Cardiac fibroblast (primary cell): Measurements from ENCODE around the gene FOSL2.

Experiments
- DNase-seq, 2 donors: peaks; one replicate each; pipeline versions ENCODE4 v3.0.0 to v3.0.0-alpha.2; 2010; ENCODE audit warnings: low read depth in 2 of 2
- H3K4me3 ChIP-seq, 2 donors: replicated peaks in 1 of 2; 1 replicate in 1 of 2; 2 replicates in 1 of 2; pipeline ENCODE4 v1.5.1; 2011; ENCODE audit warnings: low read depth in 2 of 2, low read length in 2 of 2, mild to moderate bottlenecking in 2 of 2, moderate library complexity in 1 of 2
- CTCF ChIP-seq: IDR thresholded peaks from one replicate; pipeline ENCODE4 v1.5.1; 2011; ENCODE audit warnings: low read depth, mild to moderate bottlenecking, low read length, inconsistent platforms

The FOSL2 gene

DNA sequence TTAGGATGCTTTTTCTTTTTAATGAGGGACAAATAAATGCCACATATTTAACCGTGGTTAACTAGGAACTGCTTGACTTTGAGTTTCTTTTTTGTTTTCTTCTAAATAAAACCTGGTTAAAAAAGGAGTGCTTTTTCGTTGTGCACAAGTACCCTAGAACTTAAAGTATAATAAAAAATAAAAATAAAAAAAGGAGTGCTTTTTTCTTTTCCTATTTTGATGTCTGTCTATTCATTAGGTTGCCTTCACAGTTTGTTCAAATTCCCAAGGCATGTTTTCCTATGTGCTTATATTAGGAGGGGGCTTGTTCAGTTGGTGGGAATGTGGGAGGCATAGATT, 4.4 kb downstream of the FOSL2 start:
- H3K4me3 ChIP-seq: peak overlapping the region; percentile 6 to 96
- no peak for DNase-seq
- TF ChIP-seq CTCF: no peak

DNA sequence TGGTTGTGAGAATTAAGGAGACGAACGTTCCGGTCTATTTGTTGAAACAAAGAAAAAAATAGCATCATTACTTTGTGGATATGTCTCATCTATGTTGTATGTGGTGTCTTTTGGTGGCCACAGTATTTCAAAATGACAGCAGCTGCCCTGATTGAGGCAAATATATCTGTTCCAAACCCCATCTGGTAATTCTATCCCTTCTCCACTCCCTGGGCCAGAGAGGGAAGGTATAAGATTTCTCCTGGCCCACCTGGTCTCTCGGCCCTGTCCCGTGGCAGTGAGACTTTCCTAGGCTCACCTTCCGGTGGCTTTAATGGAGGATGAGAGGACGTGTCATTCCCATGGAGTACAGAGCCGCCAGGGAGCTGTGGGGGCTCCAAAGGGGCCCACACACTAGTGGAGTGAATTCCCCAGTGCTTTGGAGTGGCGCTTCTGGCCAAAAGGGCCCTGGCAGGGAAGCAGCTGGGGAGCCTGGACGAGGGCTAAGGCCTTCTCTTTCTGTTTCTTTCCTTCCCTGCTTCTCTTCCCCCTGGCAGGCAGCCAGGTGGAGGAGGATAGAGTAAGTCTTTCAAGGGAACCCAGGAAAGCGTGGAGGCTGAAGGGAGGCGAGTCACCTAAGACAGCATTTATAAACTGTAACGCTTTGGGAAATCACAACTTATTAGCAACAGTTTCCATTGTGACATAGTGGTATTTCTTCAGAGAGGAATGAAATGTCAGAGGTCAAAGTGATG, 5.6 kb downstream of the FOSL2 start:
- H3K4me3 ChIP-seq: peak overlapping the region; percentile 25 to 96

DNA sequence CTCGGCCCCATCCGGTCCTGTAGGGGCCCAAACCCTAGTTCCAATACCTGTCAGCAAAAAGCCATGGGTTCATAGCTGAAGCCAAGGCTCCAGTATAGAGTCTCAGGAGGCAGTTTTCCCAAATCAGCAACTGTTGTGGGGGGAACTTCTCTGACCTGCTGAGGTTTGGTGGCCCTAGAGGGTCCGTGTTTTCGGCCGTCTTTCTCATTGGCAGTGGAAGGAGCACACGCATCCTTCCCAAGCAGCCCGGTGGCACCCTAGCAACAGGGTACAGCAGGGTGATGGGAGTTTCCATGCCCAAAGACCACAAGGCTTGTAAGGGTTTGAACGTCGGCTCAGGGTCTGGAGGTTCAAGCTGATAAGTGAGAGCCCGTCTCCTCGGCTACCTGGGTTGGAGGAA, 6.6 kb downstream of the FOSL2 start:
- no peak for TF ChIP-seq CTCF

More for the DNA sequence above, 5.6 kb downstream of the FOSL2 start:
- peak; percentile 71 to 79 for DNase-seq
- TF ChIP-seq CTCF: no peak

GRCh38 chr2:28399956-28400355, 7.3 kb downstream of the FOSL2 start:
- no peak overlapping the region for H3K4me3 ChIP-seq
- no peak for DNase-seq
- TF ChIP-seq CTCF: no peak

More for the DNA sequence above, 6.6 kb downstream of the FOSL2 start:
- DNase-seq: no peak
- peak overlapping the region in 1 of 2 donors; percentile 96 for H3K4me3 ChIP-seq

- TF ChIP-seq CTCF: no peak
- DNase-seq: no peak
- H3K4me3 ChIP-seq: no peak overlapping the region
Observed at GRCh38 chr2:28400419-28400818, 7.8 kb downstream of the FOSL2 start.

GRCh38 chr2:28400921-28401320, 8.3 kb downstream of the FOSL2 start:
- TF ChIP-seq CTCF: no peak
- H3K4me3 ChIP-seq: no peak overlapping the region
- DNase-seq: no peak

DNA sequence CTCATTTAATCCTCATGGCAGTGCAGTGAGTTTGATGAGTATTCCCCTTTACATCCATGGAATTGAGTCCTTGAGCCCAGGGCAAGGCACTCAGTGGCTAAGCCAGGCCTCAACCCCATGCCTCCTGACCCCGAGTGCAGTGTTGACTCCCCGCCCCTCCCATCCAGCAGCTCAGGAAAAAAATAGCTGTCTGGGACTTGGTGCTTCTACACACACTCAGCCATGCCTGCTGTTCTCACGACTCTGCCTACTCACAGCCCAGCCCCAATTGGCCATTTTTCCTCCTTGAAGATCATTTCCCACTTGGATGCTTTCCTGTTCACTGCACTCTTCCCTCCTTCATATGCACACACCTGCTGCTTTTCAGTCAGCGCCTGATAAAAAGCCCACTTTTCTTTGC, 8.8 kb downstream of the FOSL2 start:
- no peak overlapping the region for H3K4me3 ChIP-seq
- DNase-seq: no peak
- TF ChIP-seq CTCF: no peak
